Measurements from ENCODE around the gene ATP1B3.
A peak's percentile ranks its signal among the peaks of the same experiment; 100 is the strongest.
"Not testable (repeated sequence)": the region's sequence is repeated elsewhere in the genome, so short reads cannot be mapped to it uniquely, and the experiment has no call there.

ATP1B3 gene

GRCh38 chr3:141876381-141876890 lies at the start of gene ATP1B3:
Gene ATP1B3 (plus strand): TSS chr3:141876643. CDS start chr3:141876802, 159 bp downstream.
- peak; percentile 78 for DNase-seq

GRCh38 chr3:141828487-141828886 lies 48.0 kb upstream of the ATP1B3 start:
- no peak for DNase-seq

GRCh38 chr3:141828890-141829289 lies 47.6 kb upstream of the ATP1B3 start:
- DNase-seq: no peak

GRCh38 chr3:141830508-141830907 lies 45.9 kb upstream of the ATP1B3 start:
- no peak for DNase-seq

GRCh38 chr3:141834292-141834691 lies 42.2 kb upstream of the ATP1B3 start:
- DNase-seq: no peak

GRCh38 chr3:141835557-141836229 lies 40.8 kb upstream of the ATP1B3 start:
- no peak for DNase-seq

- no peak for DNase-seq
These were observed 37.1 kb upstream of the ATP1B3 start for GRCh38 chr3:141839389-141839788.

- no peak for DNase-seq
These were observed 35.5 kb upstream of the ATP1B3 start for GRCh38 chr3:141840737-141841544.

GRCh38 chr3:141844108-141844507 lies 32.3 kb upstream of the ATP1B3 start:
- DNase-seq: no peak

GRCh38 chr3:141844812-141845211 lies 31.6 kb upstream of the ATP1B3 start:
- no peak for DNase-seq

GRCh38 chr3:141845407-141846049 lies 30.9 kb upstream of the ATP1B3 start:
- DNase-seq: no peak

GRCh38 chr3:141846050-141846433 lies 30.4 kb upstream of the ATP1B3 start:
- no peak for DNase-seq

GRCh38 chr3:141848159-141848748 lies 28.2 kb upstream of the ATP1B3 start:
- not testable (repeated sequence) for DNase-seq

GRCh38 chr3:141849056-141849815 lies 27.2 kb upstream of the ATP1B3 start:
- no peak for DNase-seq

GRCh38 chr3:141851411-141851810 lies 25.0 kb upstream of the ATP1B3 start:
- DNase-seq: no peak

- DNase-seq: no peak
These were observed 23.3 kb upstream of the ATP1B3 start for GRCh38 chr3:141853081-141853601.

GRCh38 chr3:141853629-141854168 lies 22.7 kb upstream of the ATP1B3 start:
- no peak for DNase-seq

GRCh38 chr3:141854599-141854998 lies 21.8 kb upstream of the ATP1B3 start:
- no peak for DNase-seq

GRCh38 chr3:141858312-141858711 lies 18.1 kb upstream of the ATP1B3 start:
- no peak for DNase-seq

GRCh38 chr3:141859651-141860050 lies 16.8 kb upstream of the ATP1B3 start:
- no peak for DNase-seq

GRCh38 chr3:141860086-141860669 lies 16.3 kb upstream of the ATP1B3 start:
- no peak for DNase-seq
